ENCODE results near the gene SLC35B2. TPM values are rescaled to one million over a fixed set of nuclear protein-coding genes. Genes with fewer than 3 reads are reported as not detected.

Gene SLC35B2
- total RNA-seq, 1 donor = 94.1 TPM

DNA sequence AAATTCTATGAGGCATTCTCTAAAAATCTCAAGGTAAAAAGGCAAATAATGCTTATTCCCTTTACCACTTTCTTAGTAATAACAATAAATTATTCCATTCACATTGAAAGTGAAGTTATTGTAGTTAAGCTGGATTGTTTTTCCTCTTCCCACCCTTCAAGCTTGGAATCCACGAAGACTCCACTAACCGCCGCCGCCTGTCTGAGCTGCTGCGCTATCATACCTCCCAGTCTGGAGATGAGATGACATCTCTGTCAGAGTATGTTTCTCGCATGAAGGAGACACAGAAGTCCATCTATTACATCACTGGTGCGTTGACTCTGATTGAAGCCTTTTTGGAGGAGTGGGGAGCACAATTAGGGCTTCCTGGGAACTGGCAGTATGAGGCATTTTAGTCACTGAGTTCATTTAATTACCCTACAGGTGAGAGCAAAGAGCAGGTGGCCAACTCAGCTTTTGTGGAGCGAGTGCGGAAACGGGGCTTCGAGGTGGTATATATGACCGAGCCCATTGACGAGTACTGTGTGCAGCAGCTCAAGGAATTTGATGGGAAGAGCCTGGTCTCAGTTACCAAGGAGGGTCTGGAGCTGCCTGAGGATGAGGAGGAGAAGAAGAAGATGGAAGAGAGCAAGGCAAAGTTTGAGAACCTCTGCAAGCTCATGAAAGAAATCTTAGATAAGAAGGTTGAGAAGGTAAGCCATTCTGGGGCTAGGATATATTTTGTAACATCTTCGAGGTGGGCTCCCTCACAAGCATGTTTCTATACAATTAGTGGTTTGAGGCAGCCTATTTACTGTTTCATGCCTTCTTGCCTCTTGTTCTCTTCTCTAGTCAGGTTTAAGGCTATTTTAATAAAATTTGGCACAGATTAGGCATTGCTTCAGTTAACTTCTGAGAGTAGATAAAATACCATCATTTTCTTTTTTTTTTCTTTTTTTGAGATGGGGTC, 5.5 kb downstream of the SLC35B2 start:
- Histone ChIP-seq H3K4me1 (ENCODE audit: insufficient read depth, low read length) (peaks cover 30% of the 10 kb centered on the region), H4K20me1 (ENCODE audit: insufficient read depth, low read length) (peaks cover 90% of the 10 kb centered on the region), H3K4me2 (ENCODE audit: insufficient read depth, low read length) (no peak overlapping the region), H2AFZ (ENCODE audit: low read length) (no peak overlapping the region), H3K4me3 (ENCODE audit: insufficient read depth, low read length) (no peak overlapping the region), H3K9me3 (ENCODE audit: low read depth, low read length) (no peaks in the 10 kb centered on the region), H3K36me3 (ENCODE audit: insufficient read depth, low read length) (peaks cover 73% of the 10 kb centered on the region), H3K27ac (ENCODE audit: low read depth, low read length) (no peak overlapping the region), H3K27me3 (ENCODE audit: insufficient read depth, low read length) (no peaks in the 10 kb centered on the region), H3K79me2 (ENCODE audit: insufficient read depth, low read length) (peaks cover 88% of the 10 kb centered on the region)
- TF ChIP-seq, protein P1, sequence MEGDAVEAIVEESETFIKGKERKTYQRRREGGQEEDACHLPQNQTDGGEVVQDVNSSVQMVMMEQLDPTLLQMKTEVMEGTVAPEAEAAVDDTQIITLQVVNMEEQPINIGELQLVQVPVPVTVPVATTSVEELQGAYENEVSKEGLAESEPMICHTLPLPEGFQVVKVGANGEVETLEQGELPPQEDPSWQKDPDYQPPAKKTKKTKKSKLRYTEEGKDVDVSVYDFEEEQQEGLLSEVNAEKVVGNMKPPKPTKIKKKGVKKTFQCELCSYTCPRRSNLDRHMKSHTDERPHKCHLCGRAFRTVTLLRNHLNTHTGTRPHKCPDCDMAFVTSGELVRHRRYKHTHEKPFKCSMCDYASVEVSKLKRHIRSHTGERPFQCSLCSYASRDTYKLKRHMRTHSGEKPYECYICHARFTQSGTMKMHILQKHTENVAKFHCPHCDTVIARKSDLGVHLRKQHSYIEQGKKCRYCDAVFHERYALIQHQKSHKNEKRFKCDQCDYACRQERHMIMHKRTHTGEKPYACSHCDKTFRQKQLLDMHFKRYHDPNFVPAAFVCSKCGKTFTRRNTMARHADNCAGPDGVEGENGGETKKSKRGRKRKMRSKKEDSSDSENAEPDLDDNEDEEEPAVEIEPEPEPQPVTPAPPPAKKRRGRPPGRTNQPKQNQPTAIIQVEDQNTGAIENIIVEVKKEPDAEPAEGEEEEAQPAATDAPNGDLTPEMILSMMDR (IDR thresholded peaks at IDR 0.05; ENCODE audit: extremely low read depth, low read depth, low read length) = no peak
- peak; percentile 23 for DNase-seq (ENCODE audit: insufficient read length, low spot score, missing footprints)

- H3K27me3 ChIP-seq (ENCODE audit: insufficient read depth, low read length) = no peaks in the 10 kb centered on the region
- peaks cover 71% of the 10 kb centered on the region for H3K36me3 ChIP-seq (ENCODE audit: insufficient read depth, low read length)
- H3K4me1 ChIP-seq (ENCODE audit: insufficient read depth, low read length) = peaks cover 24% of the 10 kb centered on the region
- H3K9me3 ChIP-seq (ENCODE audit: low read depth, low read length) = no peaks in the 10 kb centered on the region
- TF ChIP-seq, protein P1 (IDR thresholded peaks at IDR 0.05; ENCODE audit: extremely low read depth, low read depth, low read length) = no peak
- no peak overlapping the region for H3K4me2 ChIP-seq (ENCODE audit: insufficient read depth, low read length)
- peaks cover 78% of the 10 kb centered on the region for H3K79me2 ChIP-seq (ENCODE audit: insufficient read depth, low read length)
- no peak overlapping the region for H2AFZ ChIP-seq (ENCODE audit: low read length)
- no peak overlapping the region for H3K27ac ChIP-seq (ENCODE audit: low read depth, low read length)
- DNase-seq (ENCODE audit: insufficient read length, low spot score, missing footprints) = peak; percentile 39
- H4K20me1 ChIP-seq (ENCODE audit: insufficient read depth, low read length) = peaks cover 79% of the 10 kb centered on the region
- no peak overlapping the region for H3K4me3 ChIP-seq (ENCODE audit: insufficient read depth, low read length)
Observed at GRCh38 chr6:44250718-44251123, 6.6 kb downstream of the SLC35B2 start.

GRCh38 chr6:44250067-44250717, 7.1 kb downstream of the SLC35B2 start:
- DNase-seq (ENCODE audit: insufficient read length, low spot score, missing footprints) = no peak
- peaks cover 74% of the 10 kb centered on the region for H4K20me1 ChIP-seq (ENCODE audit: insufficient read depth, low read length)
- H3K4me2 ChIP-seq (ENCODE audit: insufficient read depth, low read length) = peak overlapping the region; percentile 4
- no peaks in the 10 kb centered on the region for H3K27me3 ChIP-seq (ENCODE audit: insufficient read depth, low read length)
- peaks cover 66% of the 10 kb centered on the region for H3K36me3 ChIP-seq (ENCODE audit: insufficient read depth, low read length)
- H3K79me2 ChIP-seq (ENCODE audit: insufficient read depth, low read length) = peaks cover 73% of the 10 kb centered on the region
- peaks cover 26% of the 10 kb centered on the region for H3K4me1 ChIP-seq (ENCODE audit: insufficient read depth, low read length)
- H3K9me3 ChIP-seq (ENCODE audit: low read depth, low read length) = no peaks in the 10 kb centered on the region
- no peak overlapping the region for H3K27ac ChIP-seq (ENCODE audit: low read depth, low read length)
- H2AFZ ChIP-seq (ENCODE audit: low read length) = no peak overlapping the region
- TF ChIP-seq, protein P1 (IDR thresholded peaks at IDR 0.05; ENCODE audit: extremely low read depth, low read depth, low read length) = no peak
- no peak overlapping the region for H3K4me3 ChIP-seq (ENCODE audit: insufficient read depth, low read length)

All from osteoblast (primary cell).